NCI-H82 treated with DMSO at 0.1 percent for 48 hours (cell line): ENCODE measurements around the gene CNTNAP2.
"Not testable (repeated sequence)": the region's sequence is repeated elsewhere in the genome, so short reads cannot be mapped to it uniquely, and the experiment has no call there.

Experiments used
- DNase-seq: peaks from one replicate; lab custom pipeline; 2025; ENCODE audit not compliant: unreplicated experiment; lab: John Stamatoyannopoulos, UW

The CNTNAP2 gene

GRCh38 chr7:146146831-146147486, 30.4 kb downstream of the CNTNAP2 start:
- DNase-seq, result peak; percentile 58

GRCh38 chr7:146150153-146150552, 33.6 kb downstream of the CNTNAP2 start:
- no peak for DNase-seq

DNA sequence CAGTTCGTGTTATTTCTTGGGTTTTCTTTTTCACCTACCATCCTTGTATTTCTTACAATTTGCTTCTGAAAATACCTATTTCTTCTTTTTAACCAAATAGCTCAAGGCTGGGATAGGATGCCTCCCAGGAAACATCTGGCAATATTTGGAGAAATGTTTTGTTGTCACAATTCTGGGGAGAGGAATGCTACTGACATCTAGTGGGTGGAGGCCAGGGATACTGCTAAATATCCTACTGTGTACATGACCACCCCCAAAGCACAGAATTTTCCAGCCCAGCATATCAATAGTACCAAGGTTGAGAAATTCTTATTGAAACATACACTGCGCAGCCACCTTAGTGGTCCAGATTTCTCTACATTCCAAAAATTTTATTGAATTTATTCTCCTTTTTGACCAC, 55.5 kb downstream of the CNTNAP2 start:
- DNase-seq, result no peak

DNA sequence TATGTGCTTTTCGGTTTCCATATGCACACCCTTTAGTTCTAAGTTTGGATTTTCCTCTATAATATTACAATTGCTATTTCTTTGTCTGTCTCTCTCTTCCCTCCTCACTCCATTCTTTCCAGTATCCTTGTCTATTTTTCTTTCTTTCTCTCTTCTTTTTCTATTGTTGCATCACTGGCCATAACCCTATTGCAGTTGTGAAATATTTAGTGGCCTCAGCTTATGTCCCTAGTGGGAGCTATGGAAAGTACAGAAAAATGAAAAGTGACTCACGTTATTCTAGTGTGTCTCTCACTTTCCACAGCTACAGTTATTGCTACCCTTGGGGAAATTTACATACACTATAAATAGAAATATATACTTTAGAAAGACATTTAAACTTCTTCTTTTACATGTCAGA, 59.1 kb downstream of the CNTNAP2 start:
- no peak for DNase-seq

DNA sequence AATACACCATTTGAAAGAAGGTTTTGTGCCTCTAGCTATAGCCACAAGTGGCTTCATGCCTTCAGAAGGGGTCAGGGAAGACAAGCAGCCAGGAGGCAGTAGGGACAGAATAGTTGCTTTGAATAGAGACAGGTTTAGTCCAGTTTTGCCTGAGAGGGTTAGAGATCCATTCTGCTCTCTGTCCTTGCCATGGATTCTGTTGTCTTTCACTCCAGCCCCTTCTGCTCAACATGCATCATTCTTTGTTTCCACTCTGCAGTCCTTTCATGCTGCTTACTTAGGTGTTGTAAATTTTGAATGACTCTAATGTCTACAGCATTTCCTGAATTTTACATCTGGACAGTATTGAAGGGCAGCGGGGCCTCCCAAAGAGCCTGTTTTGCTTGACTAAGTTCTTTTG, 60.3 kb downstream of the CNTNAP2 start:
- DNase-seq, result no peak

- no peak for DNase-seq
Observed at GRCh38 chr7:146177301-146177700, 60.7 kb downstream of the CNTNAP2 start.

DNA sequence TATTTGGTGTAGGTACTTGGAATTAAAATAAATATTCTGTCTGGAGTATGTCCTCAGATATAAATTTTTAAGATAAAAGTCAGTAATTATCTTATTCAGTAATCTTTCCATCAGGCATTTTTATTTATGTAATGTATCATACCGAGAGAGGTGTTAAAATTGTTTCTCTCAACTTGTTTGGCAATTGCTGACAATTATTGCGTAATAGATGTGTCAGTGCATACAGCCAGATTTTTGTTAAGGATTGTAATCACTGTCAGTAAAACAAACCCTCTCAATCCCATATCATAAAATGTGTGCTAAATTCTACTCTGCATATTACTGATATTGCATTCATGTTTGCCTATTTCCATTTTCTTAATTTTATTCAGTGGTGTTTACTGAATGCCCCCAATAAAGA, 69.2 kb downstream of the CNTNAP2 start:
- no peak for DNase-seq

DNA sequence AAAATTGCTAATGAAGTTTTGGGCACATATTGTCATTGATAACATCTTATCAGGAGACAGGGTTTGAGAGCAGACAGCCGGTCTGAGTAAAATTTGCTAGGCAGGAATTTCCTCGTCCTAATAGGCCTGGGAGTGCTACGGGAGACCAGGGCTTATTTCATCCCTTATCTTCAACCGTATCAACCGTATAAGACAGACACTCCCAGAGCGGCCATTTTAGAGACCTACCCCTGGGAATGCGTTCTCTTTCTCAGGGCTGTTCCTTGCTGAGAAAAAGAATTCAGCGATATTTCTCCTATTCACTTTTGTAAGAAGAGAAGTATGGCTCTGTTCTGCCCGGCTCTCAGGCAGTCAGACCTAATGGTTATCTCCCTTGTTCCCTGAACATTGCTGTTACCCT, 74.8 kb downstream of the CNTNAP2 start:
- DNase-seq, result not testable (repeated sequence)

DNA sequence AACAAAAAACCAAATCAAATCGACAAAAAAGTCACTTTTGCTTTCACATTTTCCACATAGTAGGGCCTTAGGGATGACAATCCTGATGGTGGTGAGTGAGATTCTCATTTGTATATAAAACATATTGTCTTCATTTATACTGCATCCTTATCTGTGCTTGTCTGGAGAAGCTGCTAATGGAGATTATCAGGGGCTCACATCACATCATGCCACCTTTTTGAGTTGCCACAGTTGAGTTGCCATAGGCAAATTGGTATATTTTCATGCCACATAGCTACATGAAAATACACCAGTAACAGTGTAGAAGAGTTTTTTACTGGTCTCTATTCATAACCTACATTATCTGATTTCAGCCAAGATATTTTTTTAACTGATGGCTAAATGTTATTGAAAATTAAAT, 85.3 kb downstream of the CNTNAP2 start:
- DNase-seq, result no peak

GRCh38 chr7:146206270-146206669, 89.7 kb downstream of the CNTNAP2 start:
- no peak for DNase-seq

- DNase-seq, result no peak
Observed at GRCh38 chr7:146208492-146208891, 91.9 kb downstream of the CNTNAP2 start.

DNA sequence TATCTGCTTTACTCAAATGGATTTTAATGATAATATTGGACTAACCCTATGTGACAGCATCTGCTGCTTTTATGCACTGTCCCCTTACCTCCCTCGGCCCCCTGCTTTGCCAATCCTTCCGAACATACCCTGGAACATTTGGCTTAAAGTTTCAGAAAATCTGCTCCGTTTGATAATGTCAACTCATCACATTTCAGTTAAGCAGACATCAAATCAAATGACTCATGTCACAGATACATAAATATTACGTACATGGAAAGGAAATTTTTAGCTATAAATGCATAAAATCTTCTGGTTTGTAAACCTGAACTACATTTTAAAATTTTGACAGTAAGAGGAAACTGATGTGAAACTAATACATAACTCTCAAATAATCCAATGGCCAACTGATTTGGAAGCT, 98.2 kb downstream of the CNTNAP2 start:
- no peak for DNase-seq

DNA sequence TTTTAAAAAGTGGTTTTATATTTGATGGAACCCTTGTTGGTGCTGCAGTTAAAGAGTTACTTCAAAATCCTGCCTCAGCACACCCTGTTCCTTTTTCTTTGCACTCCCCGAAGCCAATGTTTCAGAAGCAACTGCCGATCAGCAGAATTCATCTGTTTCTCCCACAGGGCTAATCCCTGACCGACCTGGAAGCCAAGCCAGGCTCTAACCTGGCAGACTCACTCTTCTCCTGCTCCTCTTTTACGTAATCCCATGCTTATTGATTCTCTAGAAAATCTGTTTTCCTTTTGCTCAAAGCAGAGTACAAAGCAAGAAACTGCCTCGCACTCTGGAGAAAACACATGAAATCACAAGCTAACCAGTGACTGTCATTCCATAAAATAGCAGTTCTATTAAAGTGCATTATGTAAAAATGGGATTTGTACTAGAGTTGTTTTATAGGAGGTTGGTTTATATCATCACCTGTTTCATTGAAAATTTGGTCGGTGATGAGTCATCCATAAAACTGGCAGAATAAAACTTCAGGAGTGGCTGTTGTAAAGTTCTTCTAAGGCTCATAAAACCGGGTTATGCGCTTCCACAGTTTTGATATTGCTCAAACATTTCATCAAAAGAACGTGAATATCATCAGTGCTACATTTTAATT, 99.9 kb downstream of the CNTNAP2 start:
- DNase-seq, result peak; percentile 40

DNA sequence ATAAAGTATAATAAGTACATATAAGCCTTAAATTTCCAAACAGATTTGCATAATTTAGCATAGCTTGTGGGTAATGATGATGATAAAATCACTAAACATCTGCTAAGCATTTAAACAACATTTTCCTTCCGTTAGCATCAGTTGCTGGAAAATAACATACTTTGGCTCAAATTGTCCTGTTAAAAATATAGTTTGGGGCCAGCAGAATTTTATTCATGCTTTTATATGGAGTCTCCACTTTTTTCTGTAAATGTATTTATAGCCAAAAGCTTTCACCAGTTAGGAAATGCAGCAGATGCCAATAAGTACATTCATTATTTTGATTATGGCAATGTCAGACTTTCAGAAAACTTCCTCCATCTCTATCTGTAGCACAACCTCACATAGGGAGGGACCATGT, 107.2 kb downstream of the CNTNAP2 start:
- DNase-seq, result no peak

DNA sequence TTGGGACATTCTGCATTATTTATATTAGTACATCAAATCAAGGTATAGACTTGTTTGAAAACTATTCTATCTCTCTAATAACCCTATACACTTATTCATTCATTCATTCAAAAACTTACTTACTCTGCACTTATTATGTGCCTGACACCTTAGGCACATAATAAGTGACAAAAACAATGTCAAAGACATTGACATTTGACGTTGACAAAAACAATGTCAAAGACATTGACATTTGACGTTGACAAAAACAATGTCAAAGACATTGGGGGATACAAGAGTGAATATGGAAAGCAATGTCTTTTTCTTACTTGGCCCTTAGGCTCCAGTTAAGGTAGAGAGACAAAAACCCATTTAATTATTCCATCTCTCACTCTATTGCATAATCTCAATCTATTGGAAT, 116.0 kb downstream of the CNTNAP2 start:
- DNase-seq, result no peak

- no peak for DNase-seq
Observed at GRCh38 chr7:146235195-146235594, 118.6 kb downstream of the CNTNAP2 start.

- DNase-seq, result no peak
Observed at GRCh38 chr7:146242661-146243060, 126.1 kb downstream of the CNTNAP2 start.

- not testable (repeated sequence) for DNase-seq
Observed at GRCh38 chr7:146247991-146248390, 131.4 kb downstream of the CNTNAP2 start.

DNA sequence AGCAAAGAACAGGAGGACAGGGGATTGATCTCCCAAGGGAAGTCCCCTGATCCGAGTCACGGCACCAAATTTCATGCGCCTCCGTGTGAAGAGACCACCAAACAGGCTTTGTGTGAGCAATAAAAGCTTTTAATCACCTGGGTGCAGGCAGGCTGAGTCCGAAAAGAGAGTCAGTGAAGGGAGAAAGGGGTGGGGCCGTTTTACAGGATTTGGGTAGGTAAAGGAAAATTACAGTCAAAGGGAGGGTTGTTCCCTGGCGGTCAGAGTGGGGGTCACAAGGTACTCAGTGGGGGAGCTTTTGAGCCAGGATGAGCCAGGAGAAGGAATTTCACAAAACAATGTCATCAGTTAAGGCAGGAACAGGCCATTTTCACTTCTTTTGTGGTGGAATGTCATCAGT, 132.1 kb downstream of the CNTNAP2 start:
- not testable (repeated sequence) for DNase-seq

- DNase-seq, result no peak
Observed at GRCh38 chr7:146249272-146249671, 132.7 kb downstream of the CNTNAP2 start.

DNA sequence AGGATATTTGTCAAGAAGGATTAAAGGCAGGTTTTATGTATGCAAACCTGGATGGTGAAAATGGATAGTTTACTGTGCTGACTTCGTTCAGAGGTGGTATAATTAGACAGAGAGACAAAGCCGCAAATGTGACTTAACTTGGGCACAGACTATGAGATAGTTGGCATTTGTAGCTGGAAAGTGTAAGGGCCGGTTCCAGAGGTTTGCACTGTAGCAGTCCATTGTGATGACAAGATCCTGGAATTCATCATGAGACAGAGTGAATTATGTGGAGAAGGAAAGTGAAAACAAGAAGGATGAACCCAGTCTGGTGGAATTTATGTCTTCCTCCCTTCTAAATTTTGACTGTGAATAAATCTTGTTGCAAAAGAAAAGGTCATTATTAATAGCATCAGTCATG, 139.0 kb downstream of the CNTNAP2 start:
- DNase-seq, result no peak

GRCh38 chr7:146262527-146262926, 145.9 kb downstream of the CNTNAP2 start:
- DNase-seq, result no peak

GRCh38 chr7:146276888-146277287, 160.3 kb downstream of the CNTNAP2 start:
- DNase-seq, result no peak
